ENCODE results near the gene HMX1.

HMX1 gene

GRCh38 chr4:8910100-8910821 lies 38.6 kb upstream of the HMX1 start:
- DNase-seq (ENCODE audit: low spot score): no peak

- DNase-seq (ENCODE audit: low spot score): no peak
These were observed 37.9 kb upstream of the HMX1 start for GRCh38 chr4:8909548-8909947.

GRCh38 chr4:8908206-8908893 lies 36.7 kb upstream of the HMX1 start:
- no peak for DNase-seq (ENCODE audit: low spot score)

GRCh38 chr4:8907596-8908205 lies 36.1 kb upstream of the HMX1 start:
- no peak for DNase-seq (ENCODE audit: low spot score)

GRCh38 chr4:8906991-8907595 lies 35.5 kb upstream of the HMX1 start:
- no peak for DNase-seq (ENCODE audit: low spot score)

GRCh38 chr4:8906668-8906970 lies 35.0 kb upstream of the HMX1 start:
- DNase-seq (ENCODE audit: low spot score): no peak

GRCh38 chr4:8905773-8906667 lies 34.4 kb upstream of the HMX1 start:
- DNase-seq (ENCODE audit: low spot score): no peak

GRCh38 chr4:8905226-8905772 lies 33.7 kb upstream of the HMX1 start:
- no peak for DNase-seq (ENCODE audit: low spot score)

- DNase-seq (ENCODE audit: low spot score): no peak
These were observed 33.0 kb upstream of the HMX1 start for GRCh38 chr4:8904666-8905065.

- no peak for DNase-seq (ENCODE audit: low spot score)
These were observed 32.4 kb upstream of the HMX1 start for GRCh38 chr4:8904041-8904501.

- no peak for DNase-seq (ENCODE audit: low spot score)
These were observed 29.7 kb upstream of the HMX1 start for GRCh38 chr4:8901335-8901734.

- DNase-seq (ENCODE audit: low spot score): no peak
These were observed 28.9 kb upstream of the HMX1 start for GRCh38 chr4:8900588-8900987.

- no peak for DNase-seq (ENCODE audit: low spot score)
These were observed 26.8 kb upstream of the HMX1 start for GRCh38 chr4:8898419-8898818.

GRCh38 chr4:8897251-8898167 lies 25.9 kb upstream of the HMX1 start:
- DNase-seq (ENCODE audit: low spot score): no peak

GRCh38 chr4:8896506-8896905 lies 24.9 kb upstream of the HMX1 start:
- no peak for DNase-seq (ENCODE audit: low spot score)

- no peak for DNase-seq (ENCODE audit: low spot score)
These were observed 24.4 kb upstream of the HMX1 start for GRCh38 chr4:8896071-8896470.

GRCh38 chr4:8895295-8895694 lies 23.7 kb upstream of the HMX1 start:
- DNase-seq (ENCODE audit: low spot score): no peak

- DNase-seq (ENCODE audit: low spot score): no peak
These were observed 22.8 kb upstream of the HMX1 start for GRCh38 chr4:8894424-8894816.

GRCh38 chr4:8893624-8894423 lies 22.2 kb upstream of the HMX1 start:
- no peak for DNase-seq (ENCODE audit: low spot score)

GRCh38 chr4:8893227-8893623 lies 21.6 kb upstream of the HMX1 start:
- no peak for DNase-seq (ENCODE audit: low spot score)

All from CD4-positive, alpha-beta T cell treated with Interleukin-15 for 4 hours (primary cell).